GM19043 (cell line): ENCODE measurements around the gene NR6A1.

Experiments
- ATAC-seq: cut with Tn5 transposase; IDR thresholded peaks from one replicate; pipeline ENCODE4 v1.9.1; 2021; ENCODE audit warnings: low read depth; ENCODE audit not compliant: unreplicated experiment

NR6A1 gene

GRCh38 chr9:124551472-124552272 lies 219.4 kb downstream of the NR6A1 start:
- ATAC-seq, result no peak

- ATAC-seq, result no peak
Observed at GRCh38 chr9:124550072-124550471, 221.0 kb downstream of the NR6A1 start.

- no peak for ATAC-seq
Observed at GRCh38 chr9:124549016-124549415, 222.1 kb downstream of the NR6A1 start.

- no peak for ATAC-seq
Observed at GRCh38 chr9:124544535-124544934, 226.6 kb downstream of the NR6A1 start.

GRCh38 chr9:124541824-124542223 lies 229.3 kb downstream of the NR6A1 start:
- no peak for ATAC-seq

GRCh38 chr9:124537926-124538325 lies 233.2 kb downstream of the NR6A1 start:
- ATAC-seq, result no peak

- no peak for ATAC-seq
Observed at GRCh38 chr9:124535846-124536245, 235.3 kb downstream of the NR6A1 start.

GRCh38 chr9:124532897-124533296 lies 238.2 kb downstream of the NR6A1 start:
- ATAC-seq, result no peak

- no peak for ATAC-seq
Observed at GRCh38 chr9:124531115-124531514, 240.0 kb downstream of the NR6A1 start.

- no peak for ATAC-seq
Observed at GRCh38 chr9:124530246-124530645, 240.9 kb downstream of the NR6A1 start.

GRCh38 chr9:124527781-124528180 lies 243.3 kb downstream of the NR6A1 start:
- ATAC-seq, result no peak

GRCh38 chr9:124526174-124526573 lies 244.9 kb downstream of the NR6A1 start:
- ATAC-seq, result no peak

GRCh38 chr9:124522121-124523098 lies 248.7 kb downstream of the NR6A1 start:
- ATAC-seq, result no peak

- ATAC-seq, result no peak
Observed at GRCh38 chr9:124521142-124521541, 250.0 kb downstream of the NR6A1 start.

- ATAC-seq, result no peak
Observed at GRCh38 chr9:124520206-124520596, 250.9 kb downstream of the NR6A1 start.

GRCh38 chr9:124518116-124518515 lies 253.0 kb downstream of the NR6A1 start:
- no peak for ATAC-seq

- ATAC-seq, result no peak
Observed at GRCh38 chr9:124517600-124517999, 253.5 kb downstream of the NR6A1 start.

GRCh38 chr9:124514874-124515273 lies 256.2 kb downstream of the NR6A1 start:
- ATAC-seq, result no peak

- ATAC-seq, result no peak
Observed at GRCh38 chr9:124514125-124514524, 257.0 kb downstream of the NR6A1 start.

- no peak for ATAC-seq
Observed at GRCh38 chr9:124513376-124513994, 257.6 kb downstream of the NR6A1 start.

GRCh38 chr9:124512806-124513204 lies 258.3 kb downstream of the NR6A1 start:
- ATAC-seq, result no peak
